GM21526 (cell line): ENCODE measurements around the gene LTK.

ENCODE experiments used
- ATAC-seq: cut with Tn5 transposase; IDR thresholded peaks from one replicate; pipeline ENCODE4 v1.9.1; 2021; ENCODE audit warnings: moderate library complexity; ENCODE audit not compliant: unreplicated experiment, low FRiP score

The LTK gene

DNA sequence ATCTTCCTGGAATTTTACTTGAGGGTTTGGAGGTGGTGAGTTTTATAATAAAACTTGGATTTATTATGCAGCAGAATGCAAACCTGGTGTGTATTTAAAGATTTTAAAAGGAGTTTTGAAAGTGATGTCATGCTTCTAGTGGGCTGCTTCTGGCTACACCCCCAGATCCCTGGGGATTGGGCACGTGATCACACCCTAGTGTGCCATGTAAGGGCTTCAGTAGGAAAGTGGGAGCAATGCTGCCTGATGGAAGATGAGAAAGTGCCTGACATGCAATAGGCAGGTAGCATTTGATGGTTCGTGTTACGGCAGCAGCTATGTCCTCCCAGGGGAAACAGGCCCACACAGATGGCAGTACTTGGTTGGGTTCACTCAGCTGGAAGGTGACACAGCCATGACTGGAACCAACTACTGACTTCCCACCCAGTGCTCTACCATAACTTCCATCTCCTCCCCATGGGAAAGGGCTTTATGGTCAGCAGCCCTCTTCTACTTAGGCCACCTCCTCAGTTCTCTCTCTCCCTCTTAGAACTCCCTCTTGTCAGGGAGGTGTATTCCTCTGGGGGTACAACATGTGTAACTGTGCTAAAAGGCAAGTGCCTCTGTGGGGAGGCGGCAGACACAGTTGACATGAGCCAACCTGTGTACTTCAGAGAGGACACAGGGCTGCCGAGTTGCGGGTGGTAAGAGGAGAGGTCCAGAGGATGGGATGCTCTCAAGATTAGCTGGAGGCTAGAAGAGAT lies 14.3 kb downstream of the LTK start:
- ATAC-seq: no peak

DNA sequence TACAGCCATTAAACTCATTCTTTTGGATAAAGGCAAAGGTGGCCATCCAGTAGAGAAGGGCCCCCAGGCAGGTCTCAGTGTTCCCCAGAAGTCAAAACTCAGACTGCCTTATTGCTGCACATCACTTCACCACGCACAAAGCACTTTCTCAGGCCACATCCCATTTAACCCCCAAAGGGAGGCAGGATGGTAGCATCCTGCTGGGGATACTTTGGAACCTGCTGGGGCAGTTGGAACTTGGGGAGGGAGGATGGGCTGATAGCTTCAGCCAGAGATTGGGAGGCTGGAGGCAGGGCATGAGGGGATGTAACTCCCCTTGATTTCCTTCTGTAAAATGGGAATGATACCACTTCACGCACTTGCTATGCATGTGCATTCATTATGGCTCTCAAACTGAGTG lies 15.0 kb downstream of the LTK start:
- no peak for ATAC-seq

GRCh38 chr15:41495736-41496599 lies 17.7 kb downstream of the LTK start:
- no peak for ATAC-seq

DNA sequence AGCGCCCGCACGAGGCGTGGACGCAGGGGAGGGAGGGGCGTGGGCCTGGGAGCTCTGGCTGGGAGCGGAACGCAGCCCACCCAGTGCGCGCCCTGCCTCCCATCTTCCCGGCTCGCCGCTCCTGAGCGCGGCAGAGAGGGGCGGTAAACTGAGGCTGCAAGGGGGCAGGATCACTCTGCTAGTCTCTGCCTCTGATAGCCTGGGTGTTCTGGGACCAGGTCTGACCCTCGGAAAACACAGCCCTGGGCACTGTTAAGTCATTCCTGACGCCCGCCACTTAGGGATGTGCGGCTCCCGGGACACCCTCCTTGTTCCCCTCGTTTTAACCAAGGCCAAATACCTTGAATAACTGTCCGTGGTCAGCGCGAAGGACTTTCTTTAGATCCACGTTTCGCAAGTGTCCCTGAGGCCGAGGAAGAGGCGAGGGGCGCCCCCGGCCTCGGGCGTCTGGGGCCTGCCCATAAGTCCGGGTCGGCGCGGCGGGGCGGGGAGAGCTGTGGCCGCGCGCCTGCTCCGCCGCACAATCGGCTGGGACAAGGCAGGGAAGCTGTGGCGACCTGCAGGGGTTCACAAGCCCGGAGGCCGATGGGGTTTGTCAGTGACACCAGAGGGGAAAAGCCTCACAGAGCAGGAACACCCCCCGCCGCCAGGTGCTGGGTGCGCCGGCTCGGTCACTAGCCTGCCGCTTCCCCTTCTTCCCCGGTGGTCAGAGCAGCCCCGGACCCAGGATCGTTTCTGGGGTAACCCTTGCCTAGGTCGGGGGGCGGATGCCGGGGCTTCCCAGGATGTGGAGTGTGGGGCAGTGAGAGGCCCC lies 18.5 kb downstream of the LTK start:
- ATAC-seq: no peak

DNA sequence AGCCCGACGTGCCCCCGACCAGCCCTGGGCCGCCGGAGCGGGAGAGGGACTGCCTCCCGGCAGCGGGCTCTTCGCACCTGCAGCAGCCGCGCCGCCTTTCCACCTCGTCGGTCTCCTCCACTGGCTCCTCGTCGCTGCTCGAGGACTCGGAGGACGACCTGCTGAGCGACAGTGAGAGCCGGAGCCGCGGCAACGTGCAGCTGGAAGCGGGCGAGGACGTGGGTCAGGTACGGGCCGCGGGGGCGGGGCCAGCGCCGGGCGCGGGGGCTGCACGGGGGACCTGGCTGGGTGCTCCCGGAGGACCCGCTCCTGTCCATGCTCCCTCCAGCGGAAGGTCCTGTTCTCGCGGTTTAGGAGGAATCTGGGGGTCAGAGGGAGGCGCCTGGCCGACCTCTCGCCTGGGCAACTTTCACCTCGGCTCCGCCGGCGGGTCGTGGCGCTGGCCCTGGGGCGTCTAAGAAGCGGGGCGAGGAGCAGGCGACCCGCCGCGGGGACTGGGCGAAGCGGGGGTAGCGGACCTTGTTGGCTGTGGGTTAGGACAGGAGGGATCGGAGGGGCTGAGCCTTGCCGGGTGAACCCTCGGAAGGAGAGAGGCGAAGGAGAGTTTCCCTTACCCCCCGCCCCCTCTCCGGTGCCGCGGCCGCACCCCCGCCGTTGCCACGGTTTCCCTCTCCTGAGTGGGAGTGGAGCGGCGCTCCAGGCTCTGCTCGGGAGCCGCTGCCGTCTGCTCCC lies 19.3 kb downstream of the LTK start:
- ATAC-seq: peak; percentile 10

DNA sequence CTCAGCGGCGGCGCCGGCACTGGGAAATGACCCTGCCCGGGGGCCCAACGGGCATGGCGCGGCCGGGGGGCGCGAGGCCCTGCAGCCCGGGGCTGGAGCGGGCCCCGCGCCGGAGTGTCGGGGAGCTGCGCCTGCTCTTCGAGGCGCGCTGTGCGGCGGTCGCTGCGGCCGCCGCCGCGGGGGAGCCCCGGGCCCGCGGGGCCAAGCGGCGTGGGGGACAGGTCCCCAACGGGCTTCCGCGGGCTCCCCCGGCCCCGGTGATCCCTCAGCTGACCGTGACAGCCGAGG lies 19.8 kb downstream of the LTK start:
- no peak for ATAC-seq

DNA sequence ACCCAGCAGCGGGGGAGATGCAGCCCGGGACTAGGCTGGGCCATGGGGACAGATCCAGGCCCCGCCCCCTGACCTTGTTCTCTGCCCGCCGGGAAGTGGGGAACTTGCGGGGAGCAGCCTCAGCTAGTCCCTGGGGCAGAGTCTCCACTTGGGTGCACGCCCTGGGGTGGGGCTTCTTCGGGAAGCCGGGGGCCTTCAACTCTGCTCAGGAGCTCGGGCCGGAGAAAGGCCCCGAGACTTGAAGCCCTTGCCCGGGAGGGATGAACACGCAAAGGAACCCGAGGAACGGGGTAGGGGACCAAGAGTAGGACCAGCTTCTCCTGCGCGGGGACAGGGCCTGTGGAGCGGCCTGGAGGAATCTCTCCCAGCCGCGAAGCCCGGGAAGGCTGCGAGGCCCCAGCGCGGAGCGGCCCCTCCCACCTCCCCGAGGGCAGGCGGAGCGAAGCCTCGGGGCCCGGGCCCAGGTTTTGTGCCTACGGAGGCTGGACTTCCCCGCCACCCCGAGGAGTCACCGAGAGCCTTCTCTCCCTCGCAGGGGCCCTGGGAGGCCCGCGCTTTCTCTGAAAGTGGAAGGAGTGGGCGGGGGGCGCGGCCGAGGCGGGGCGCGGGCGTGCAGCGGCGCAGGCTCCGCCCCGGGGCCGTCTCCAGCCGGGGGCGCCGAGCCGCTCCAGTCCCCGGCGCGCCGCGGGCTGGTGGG lies 20.3 kb downstream of the LTK start, which contains the start of gene ITPKA:
Gene ITPKA, plus strand, starts transcription at position 670 of the 697 bp plus-strand sequence. CDS start 54 bp downstream, outside the sequence.
- peak; percentile 55 for ATAC-seq

DNA sequence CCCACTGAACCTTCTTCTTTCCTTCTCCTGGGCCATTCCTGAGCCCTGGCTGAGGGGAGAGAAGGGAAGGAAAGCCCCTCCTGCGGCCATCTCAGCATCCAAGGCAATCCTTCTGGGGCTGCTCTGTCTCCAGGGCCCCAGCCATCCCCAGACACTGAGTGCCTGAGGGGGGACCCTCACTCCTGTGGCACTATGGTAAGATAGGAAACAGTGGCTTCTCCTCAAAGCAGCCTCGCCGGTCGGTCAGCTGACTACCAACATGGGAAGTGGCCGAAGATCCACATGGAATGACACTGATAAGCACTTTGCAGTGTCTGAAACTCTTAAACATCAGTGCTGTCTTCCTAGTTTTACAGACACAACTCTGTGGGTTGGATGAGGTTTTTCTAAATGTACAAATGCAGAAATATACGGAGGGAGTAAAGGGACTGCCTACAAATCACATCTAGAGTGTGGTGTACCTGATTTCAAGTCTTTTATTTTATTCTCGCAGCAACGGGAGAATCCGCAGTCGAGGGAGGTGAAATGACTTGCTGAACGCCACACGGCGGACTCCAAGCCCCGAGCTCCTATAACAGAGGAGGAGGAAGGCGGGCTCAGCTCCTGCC lies 20.9 kb downstream of the LTK start:
- no peak for ATAC-seq

DNA sequence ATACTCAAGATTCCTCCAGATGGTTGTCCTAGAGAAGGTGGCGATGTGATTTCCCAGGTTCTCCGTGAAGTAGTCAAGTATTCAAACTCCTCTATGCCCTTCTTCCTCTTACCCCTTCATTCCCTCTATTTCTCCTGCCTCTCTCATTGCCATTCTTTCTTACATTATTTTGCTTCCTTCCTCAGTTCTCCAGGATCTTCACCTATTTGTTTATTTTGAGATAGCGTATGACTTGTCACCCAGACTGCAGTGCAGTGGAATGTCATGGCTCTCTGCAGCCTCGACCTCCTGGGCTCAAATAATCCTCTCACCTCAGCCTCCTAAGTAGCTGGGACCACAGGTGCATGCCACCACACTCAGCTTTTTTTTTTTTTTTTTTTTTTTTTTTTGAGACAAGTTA lies 21.7 kb downstream of the LTK start:
- no peak for ATAC-seq

- ATAC-seq: no peak
Observed at GRCh38 chr15:41490355-41490754, 23.3 kb downstream of the LTK start.

DNA sequence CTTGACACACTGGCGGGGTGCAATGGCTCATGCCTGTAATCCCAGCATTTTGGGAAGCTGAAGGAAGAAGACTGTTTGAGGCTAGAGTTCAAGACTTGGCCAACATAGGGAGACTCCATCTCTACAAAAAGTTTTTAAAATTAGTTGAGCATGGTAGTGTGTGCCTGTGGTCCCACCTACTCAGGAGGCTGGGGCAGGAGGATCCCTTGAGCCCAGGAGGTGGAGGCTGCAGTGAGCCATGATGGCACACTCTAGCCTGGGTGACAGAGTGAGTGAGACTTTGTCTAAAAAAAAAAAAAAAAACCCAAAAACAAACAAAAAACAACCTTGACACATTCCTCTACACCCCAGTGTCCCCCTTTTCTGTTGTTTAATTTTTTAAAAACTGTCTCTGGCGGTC lies 24.0 kb downstream of the LTK start:
- no peak for ATAC-seq

DNA sequence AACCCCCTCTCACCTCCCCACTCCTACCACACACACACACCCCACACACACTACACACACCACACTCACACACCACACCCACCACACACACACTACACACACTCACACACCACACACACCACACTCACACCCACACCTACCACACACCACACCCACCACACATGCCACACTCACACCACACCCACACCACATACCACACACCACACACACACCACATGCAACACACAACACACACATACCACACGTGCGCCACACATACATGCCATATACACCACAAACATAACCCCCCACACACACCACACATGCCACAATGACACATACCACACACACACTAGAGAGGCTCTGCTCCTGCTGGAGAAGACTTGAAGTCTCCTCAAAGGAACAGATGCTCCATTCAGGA lies 25.8 kb downstream of the LTK start:
- ATAC-seq: no peak

GRCh38 chr15:41487381-41487780 lies 26.2 kb downstream of the LTK start:
- ATAC-seq: no peak

GRCh38 chr15:41486286-41486685 lies 27.3 kb downstream of the LTK start:
- no peak for ATAC-seq

DNA sequence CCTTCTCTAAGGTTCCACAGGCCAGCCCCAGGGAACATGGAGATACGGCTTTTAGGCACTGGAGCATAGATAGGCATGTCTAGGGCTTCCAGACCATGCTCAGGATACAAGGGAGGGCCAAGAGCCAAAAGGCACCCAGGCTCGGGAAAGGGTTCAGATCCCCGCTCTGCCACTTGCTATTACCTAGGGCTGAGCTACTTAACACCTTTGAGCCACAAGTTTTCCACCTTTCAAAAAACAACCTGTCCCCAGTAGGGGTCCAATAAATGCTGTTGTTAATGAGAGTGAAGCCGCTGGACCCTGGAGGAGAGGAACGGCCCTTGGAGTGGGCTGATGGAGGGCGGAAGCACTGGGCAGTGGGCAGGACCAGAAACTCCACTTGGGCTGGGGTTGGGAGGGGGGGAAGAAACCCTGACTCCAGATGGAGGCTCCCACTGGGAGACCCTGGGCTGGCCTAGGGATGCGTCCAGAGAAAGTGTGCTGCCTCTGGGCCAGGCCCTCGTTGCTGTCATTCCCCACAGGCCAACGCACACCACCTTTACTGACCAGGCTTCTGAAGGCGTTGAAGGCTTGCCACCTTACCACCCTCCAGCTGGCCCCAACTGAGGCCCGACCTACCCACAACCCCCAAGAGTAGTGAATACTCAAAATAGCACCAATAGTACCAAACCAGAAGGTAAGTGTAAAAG lies 28.5 kb downstream of the LTK start:
- ATAC-seq: no peak

- ATAC-seq: no peak
Observed at GRCh38 chr15:41483519-41483918, 30.1 kb downstream of the LTK start.

GRCh38 chr15:41483115-41483514 lies 30.5 kb downstream of the LTK start:
- no peak for ATAC-seq

DNA sequence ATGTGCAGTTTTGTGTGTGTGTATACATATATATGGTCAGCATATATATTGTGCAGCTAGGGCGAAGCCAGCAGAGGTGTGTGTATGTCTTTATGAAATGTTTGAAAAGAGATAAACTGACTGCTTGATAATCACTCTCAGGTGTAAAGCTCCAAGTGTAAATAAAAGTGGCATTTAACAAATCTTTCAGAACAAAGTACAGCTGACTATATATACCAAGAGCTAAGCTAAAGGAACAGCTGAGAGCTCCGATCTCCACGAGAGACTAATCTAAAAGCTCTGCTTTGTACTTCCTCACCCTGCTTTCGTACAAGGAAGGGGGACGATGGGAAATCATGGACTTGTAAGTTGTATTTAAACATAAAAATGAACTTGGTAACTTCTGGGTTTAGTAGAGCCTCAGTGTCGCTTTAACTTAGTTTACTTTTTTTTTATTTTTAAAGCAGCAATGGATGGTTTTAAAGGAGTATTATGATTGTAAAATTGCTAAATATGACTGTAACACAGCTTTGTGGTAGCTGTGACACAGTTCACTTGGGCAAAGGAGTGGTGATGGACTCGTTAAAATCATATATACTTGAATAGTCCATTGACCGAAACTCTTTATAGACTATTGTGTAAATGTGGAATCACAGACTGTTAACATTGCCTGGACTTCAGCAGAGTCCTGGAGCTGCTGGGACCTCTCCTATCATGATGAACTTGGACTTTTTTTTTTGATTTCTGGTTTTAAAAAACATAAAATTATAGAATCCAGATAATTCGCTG lies 31.3 kb downstream of the LTK start:
- no peak for ATAC-seq
